ENCODE data around the gene SCLT1.
"Not testable (repeated sequence)": the region's sequence is repeated elsewhere in the genome, so short reads cannot be mapped to it uniquely, and the experiment has no call there.

Gene SCLT1

GRCh38 chr4:129093191-129093920, at the start of gene SCLT1:
TSS of gene SCLT1 (minus strand) at chr4:129093539. CDS start at chr4:129093103, 436 bp downstream.
- DNase-seq (ENCODE audit: low spot score), result peak; percentile 99

DNA sequence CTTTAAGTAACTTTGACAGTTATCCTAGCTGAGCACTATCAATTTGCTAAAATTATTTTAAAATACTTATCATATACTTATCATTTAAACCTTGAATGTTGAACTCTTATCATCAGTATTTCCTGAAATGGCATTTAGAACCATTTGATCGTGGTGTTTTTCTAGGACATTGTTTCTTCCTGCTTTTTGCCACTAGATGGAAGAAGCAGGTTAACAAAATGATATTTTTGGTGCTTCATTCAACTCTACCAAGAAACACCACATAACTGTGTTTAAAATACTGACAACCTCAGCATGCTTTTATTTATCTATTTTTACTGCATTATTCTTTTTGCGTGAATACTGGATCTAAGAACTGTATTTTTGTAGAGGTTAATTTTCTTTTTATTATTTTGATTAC, 47.2 kb upstream of the SCLT1 start:
- DNase-seq (ENCODE audit: low spot score), result no peak

- DNase-seq (ENCODE audit: low spot score), result no peak
Observed at GRCh38 chr4:129138810-129139496, 45.6 kb upstream of the SCLT1 start.

GRCh38 chr4:129136433-129136832, 43.1 kb upstream of the SCLT1 start:
- no peak for DNase-seq (ENCODE audit: low spot score)

DNA sequence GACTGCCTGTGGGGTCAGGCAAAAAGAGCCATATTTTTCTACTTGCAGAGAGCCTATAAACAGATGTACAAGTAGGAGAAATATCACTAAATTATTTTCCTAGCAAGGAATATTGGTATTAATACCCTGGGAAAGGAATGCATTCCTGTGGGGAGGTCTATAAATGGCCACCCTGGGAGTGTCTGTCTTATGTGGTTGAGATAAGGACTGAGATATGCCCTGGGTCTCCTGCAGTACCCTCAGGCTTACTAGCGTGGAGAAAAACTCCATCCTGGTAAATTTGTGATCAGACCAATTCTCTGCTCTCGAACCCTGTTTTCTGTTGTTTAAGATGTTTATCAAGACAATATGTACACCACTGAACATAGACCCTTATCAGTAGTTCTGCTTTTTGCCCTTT, 38.0 kb upstream of the SCLT1 start:
- DNase-seq (ENCODE audit: low spot score), result no peak

- no peak for DNase-seq (ENCODE audit: low spot score)
Observed at GRCh38 chr4:129129143-129129542, 35.8 kb upstream of the SCLT1 start.

DNA sequence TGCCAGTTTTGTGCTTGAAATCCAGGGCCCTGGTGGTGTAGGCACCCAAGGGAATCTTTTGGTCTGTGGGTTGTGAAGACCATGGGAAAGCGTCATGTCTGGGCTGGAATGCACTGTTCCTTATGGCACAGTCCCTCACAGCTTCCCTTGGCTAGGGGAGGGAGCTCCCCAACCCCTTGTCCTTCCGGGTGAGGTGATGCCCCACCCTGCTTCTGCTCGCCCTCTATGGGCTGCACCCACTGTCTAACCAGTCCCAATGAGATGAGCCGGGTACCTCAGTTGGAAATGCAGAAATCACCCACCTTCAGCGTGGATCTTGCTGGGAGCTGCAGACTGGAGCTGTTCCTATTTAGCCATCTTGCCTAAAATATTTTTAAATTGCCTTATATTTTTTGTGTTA, 33.3 kb upstream of the SCLT1 start:
- not testable (repeated sequence) for DNase-seq (ENCODE audit: low spot score)

DNA sequence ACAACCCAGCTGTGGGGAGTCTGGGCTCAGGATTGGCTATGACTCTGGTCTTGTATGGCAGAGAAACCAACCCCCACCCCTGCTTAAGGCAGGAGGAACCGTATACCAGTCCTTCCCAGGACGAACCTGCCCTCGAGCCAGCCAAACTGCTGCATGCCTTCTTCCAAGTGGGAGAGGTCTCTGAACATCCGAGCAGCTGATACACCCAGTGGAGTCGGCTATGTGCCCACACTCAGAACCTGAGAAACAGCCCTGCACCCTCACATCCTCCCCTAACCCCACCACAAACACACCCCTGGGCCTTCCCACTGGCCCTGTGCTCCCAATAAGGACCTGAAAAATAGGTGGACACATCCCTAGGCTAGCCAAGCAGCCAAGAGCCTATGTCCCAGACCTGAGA, 24.4 kb upstream of the SCLT1 start:
- DNase-seq (ENCODE audit: low spot score), result no peak

- no peak for DNase-seq (ENCODE audit: low spot score)
Observed at GRCh38 chr4:129113919-129114318, 20.6 kb upstream of the SCLT1 start.

DNA sequence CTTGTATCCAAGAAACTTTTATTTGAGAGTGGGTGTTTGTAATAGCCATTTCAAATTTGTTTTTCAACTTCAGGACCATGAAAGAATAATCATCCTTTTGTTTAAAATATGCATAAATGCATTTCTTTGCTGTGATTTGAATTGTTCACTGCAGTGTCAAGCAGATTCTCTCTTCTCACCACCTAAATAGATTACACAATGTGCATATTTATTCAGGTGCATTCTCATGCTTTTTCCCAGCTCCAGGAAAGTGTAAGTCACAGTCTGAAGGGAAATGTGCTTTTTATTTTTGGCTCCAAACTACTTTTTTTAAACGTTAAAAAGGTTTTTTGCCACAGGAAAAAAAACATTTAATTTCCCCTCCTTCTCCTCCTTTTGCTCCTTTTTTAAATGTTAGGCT, 20.1 kb upstream of the SCLT1 start:
- DNase-seq (ENCODE audit: low spot score), result no peak

DNA sequence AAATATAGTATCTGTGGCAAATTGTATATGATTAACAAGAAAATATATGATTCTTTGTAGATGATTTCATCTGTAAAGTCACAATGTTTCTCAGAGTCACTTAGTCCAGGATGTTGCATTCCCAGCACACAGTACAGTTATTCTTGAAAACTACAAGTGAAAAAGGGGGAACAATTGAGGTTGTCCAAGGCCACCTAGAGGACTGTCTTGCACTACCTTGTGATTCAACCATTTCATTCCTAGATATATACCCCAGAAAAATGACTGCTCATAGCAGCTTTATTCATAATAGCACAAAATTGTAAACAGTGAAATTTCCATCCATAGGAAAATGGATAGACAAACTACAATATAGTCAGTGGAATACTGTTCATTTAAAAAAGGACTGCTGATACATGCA, 18.6 kb upstream of the SCLT1 start:
- no peak for DNase-seq (ENCODE audit: low spot score)

DNA sequence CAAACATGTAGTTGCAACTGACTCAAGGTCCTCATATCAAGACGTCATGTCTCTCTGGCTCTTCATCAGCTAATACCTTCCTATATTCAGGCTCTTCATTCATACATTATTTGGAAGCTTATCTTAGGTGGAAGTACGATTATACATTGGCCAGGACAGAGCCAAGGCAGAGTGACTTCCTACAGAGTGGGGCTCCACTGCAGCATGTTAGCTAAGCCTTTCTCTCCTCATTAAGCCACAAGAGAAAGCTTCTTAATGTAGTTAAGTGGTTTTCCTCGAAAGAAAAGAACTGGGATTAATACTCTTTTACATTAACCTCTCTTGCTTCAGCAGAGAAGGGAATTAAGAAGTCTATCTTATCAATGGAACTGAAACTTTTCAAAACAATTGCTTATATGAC, 17.6 kb upstream of the SCLT1 start:
- DNase-seq (ENCODE audit: low spot score), result no peak

GRCh38 chr4:129109965-129110824, 16.9 kb upstream of the SCLT1 start:
- DNase-seq (ENCODE audit: low spot score), result no peak

- DNase-seq (ENCODE audit: low spot score), result no peak
Observed at GRCh38 chr4:129098531-129099001, 5.2 kb upstream of the SCLT1 start.

GRCh38 chr4:129095811-129096454, 2.6 kb upstream of the SCLT1 start, which contains the start of gene C4orf33:
TSS of gene C4orf33 (plus strand) at chr4:129096152. CDS start at chr4:129102611, 6,459 bp downstream.
- DNase-seq (ENCODE audit: low spot score), result peak; percentile 87

- DNase-seq (ENCODE audit: low spot score), result peak; percentile 18
Observed at GRCh38 chr4:129094347-129094746, 1.0 kb upstream of the SCLT1 start.

- DNase-seq (ENCODE audit: low spot score), result peak; percentile 31
Observed at GRCh38 chr4:129092631-129093190, 628 bp downstream of the SCLT1 start.

- DNase-seq (ENCODE audit: low spot score), result no peak
Observed at GRCh38 chr4:129087516-129087915, 5.8 kb downstream of the SCLT1 start.

- no peak for DNase-seq (ENCODE audit: low spot score)
Observed at GRCh38 chr4:129085472-129085871, 7.9 kb downstream of the SCLT1 start.

DNA sequence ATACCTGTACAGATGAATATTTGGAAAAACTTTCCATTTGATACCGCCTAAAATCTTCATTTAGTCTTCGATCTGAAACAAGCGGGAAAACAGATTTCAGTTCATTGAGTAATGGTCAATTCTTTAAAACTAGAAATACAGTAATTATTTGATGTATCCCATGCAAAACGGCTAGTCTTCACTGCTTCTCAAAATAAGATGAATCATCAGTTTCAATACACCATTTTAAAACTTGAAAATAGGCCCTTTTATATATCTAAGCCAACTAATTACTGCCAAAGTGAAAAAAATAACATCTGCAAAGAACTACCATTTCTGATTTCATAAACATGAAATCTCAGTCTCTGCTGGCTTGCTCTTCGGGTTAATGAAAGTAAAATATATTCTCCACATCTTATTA, 11.0 kb downstream of the SCLT1 start:
- DNase-seq (ENCODE audit: low spot score), result no peak

- DNase-seq (ENCODE audit: low spot score), result no peak
Observed at GRCh38 chr4:129080129-129080528, 13.2 kb downstream of the SCLT1 start.

GRCh38 chr4:129077326-129077725, 16.0 kb downstream of the SCLT1 start:
- no peak for DNase-seq (ENCODE audit: low spot score)
